GM19372 (cell line): ENCODE results near the gene SNRNP25.

ENCODE experiments used
- ATAC-seq: cut with Tn5 transposase; IDR thresholded peaks from one replicate; pipeline ENCODE4 v1.9.1; 2021; ENCODE audit warnings: mild to moderate bottlenecking, low read depth, moderate library complexity; ENCODE audit not compliant: unreplicated experiment

SNRNP25 gene

GRCh38 chr16:75580-76501 is 22.2 kb downstream of the SNRNP25 start:
- ATAC-seq, result no peak

GRCh38 chr16:76535-77272 is 23.1 kb downstream of the SNRNP25 start:
- no peak for ATAC-seq

- peak; percentile 28 for ATAC-seq
These were observed 23.7 kb downstream of the SNRNP25 start for GRCh38 chr16:77273-77806.

GRCh38 chr16:77807-78443 is 24.3 kb downstream of the SNRNP25 start, which contains the start of gene MPG:
Gene MPG (plus strand): TSS chr16:78225. CDS start chr16:78310, 85 bp downstream.
- ATAC-seq, result peak; percentile 76

- no peak for ATAC-seq
These were observed 25.0 kb downstream of the SNRNP25 start for GRCh38 chr16:78444-79150.

GRCh38 chr16:79151-80054 is 25.8 kb downstream of the SNRNP25 start:
- ATAC-seq, result no peak

- no peak for ATAC-seq
These were observed 29.5 kb downstream of the SNRNP25 start for GRCh38 chr16:83060-83603.

- no peak for ATAC-seq
These were observed 30.4 kb downstream of the SNRNP25 start for GRCh38 chr16:83781-84615.

- ATAC-seq, result no peak
These were observed 31.2 kb downstream of the SNRNP25 start for GRCh38 chr16:84718-85406.

GRCh38 chr16:85407-85782 is 31.8 kb downstream of the SNRNP25 start:
- ATAC-seq, result no peak

- no peak for ATAC-seq
These were observed 32.2 kb downstream of the SNRNP25 start for GRCh38 chr16:85865-86264.

- no peak for ATAC-seq
These were observed 32.9 kb downstream of the SNRNP25 start for GRCh38 chr16:86483-86952.

- ATAC-seq, result no peak
These were observed 35.0 kb downstream of the SNRNP25 start for GRCh38 chr16:88613-89012.

GRCh38 chr16:89391-90302 is 36.0 kb downstream of the SNRNP25 start:
- ATAC-seq, result no peak

- ATAC-seq, result no peak
These were observed 37.9 kb downstream of the SNRNP25 start for GRCh38 chr16:91484-91883.
